Astrocyte (in vitro differentiated cells and primary cell): ENCODE results near the gene IQUB. TPM values are rescaled to one million over a fixed set of nuclear protein-coding genes. Genes with fewer than 3 reads are reported as not detected.

ENCODE experiments used
- DNase-seq: peaks from one replicate; pipeline ENCODE4 v3.0.0-alpha.2; 2010; ENCODE audit warnings: low read depth
- FAIRE-seq: peaks from 2 replicates; lab custom pipeline; 2011; peaks lifted over from hg19 to GRCh38; lab: Jason Lieb, UNC
- H2AFZ ChIP-seq: 2 replicates; pipeline ENCODE4 v1.6.0; 2012; ENCODE audit warnings: low read depth, low read length, inconsistent platforms
- H3K27ac ChIP-seq: 2 replicates; pipeline ENCODE4 v1.5.1; 2011; ENCODE audit warnings: low read depth, low read length, inconsistent platforms
- H3K27me3 ChIP-seq: 2 replicates; pipeline ENCODE4 v1.6.0; 2011; ENCODE audit warnings: low read length, inconsistent platforms; ENCODE audit not compliant: insufficient read depth
- H3K36me3 ChIP-seq: 2 replicates; pipeline ENCODE4 v1.5.1; 2011; ENCODE audit warnings: low read length, inconsistent platforms; ENCODE audit not compliant: insufficient read depth
- H3K4me1 ChIP-seq: 2 replicates; pipeline ENCODE4 v1.5.1; 2011; ENCODE audit warnings: low read length, inconsistent platforms; ENCODE audit not compliant: insufficient read depth
- H3K4me2 ChIP-seq: 2 replicates; pipeline ENCODE4 v1.6.0; 2012; ENCODE audit warnings: low read length, inconsistent platforms
- H3K4me3 ChIP-seq: 2 replicates; pipeline ENCODE4 v1.5.1; 2011; ENCODE audit warnings: low read depth, mild to moderate bottlenecking, low read length, inconsistent platforms; ENCODE audit not compliant: insufficient read depth
- H3K79me2 ChIP-seq: 2 replicates; pipeline ENCODE4 v1.6.0; 2012; ENCODE audit warnings: mild to moderate bottlenecking, low read length, inconsistent platforms; ENCODE audit not compliant: insufficient read depth
- H3K9ac ChIP-seq: 2 replicates; pipeline ENCODE4 v1.6.0; 2012; ENCODE audit warnings: mild to moderate bottlenecking, low read length, inconsistent platforms
- H3K9me3 ChIP-seq: 2 replicates; pipeline ENCODE4 v1.5.1; 2012; ENCODE audit warnings: low read depth, mild to moderate bottlenecking, low read length, inconsistent platforms; ENCODE audit not compliant: insufficient read depth
- H4K20me1 ChIP-seq: 2 replicates; pipeline ENCODE4 v1.6.0; 2012; ENCODE audit warnings: low read length, inconsistent platforms; ENCODE audit not compliant: insufficient read depth
- H3K27ac Mint-ChIP-seq: one replicate; pipeline ENCODE4 v1.8.0; 2021; ENCODE audit warnings: mild to moderate bottlenecking, mixed read lengths; ENCODE audit not compliant: unreplicated experiment
- H3K27me3 Mint-ChIP-seq: one replicate; pipeline ENCODE4 v1.8.0; 2021; ENCODE audit warnings: low read depth, mixed read lengths; ENCODE audit not compliant: unreplicated experiment
- H3K36me3 Mint-ChIP-seq: one replicate; pipeline ENCODE4 v1.8.0; 2021; ENCODE audit warnings: low read depth, mixed read lengths; ENCODE audit not compliant: unreplicated experiment
- H3K4me1 Mint-ChIP-seq: one replicate; pipeline ENCODE4 v1.8.0; 2021; ENCODE audit warnings: low read depth, mixed read lengths; ENCODE audit not compliant: unreplicated experiment
- H3K4me3 Mint-ChIP-seq: one replicate; pipeline ENCODE4 v1.8.0; 2021; ENCODE audit warnings: mild to moderate bottlenecking, moderate library complexity, mixed read lengths; ENCODE audit not compliant: unreplicated experiment
- H3K9me3 Mint-ChIP-seq: one replicate; pipeline ENCODE4 v1.8.0; 2021; ENCODE audit warnings: mild to moderate bottlenecking, mixed read lengths; ENCODE audit not compliant: unreplicated experiment
- CTCF ChIP-seq: IDR thresholded peaks from 2 replicates; pipeline ENCODE4 v1.5.1; 2011; ENCODE audit warnings: low read depth, mild to moderate bottlenecking, inconsistent platforms, low read length, moderate library complexity; ENCODE audit not compliant: insufficient read depth
- EZH2 ChIP-seq: IDR thresholded peaks from 2 replicates; pipeline ENCODE4 v1.6.1; 2012; ENCODE audit warnings: mild to moderate bottlenecking, low read length, inconsistent platforms; ENCODE audit not compliant: insufficient read depth
- total RNA-seq: library from RNA; stranded (reverse); gene quantifications from 2 replicates; pipeline ENCODE4 v1.2.1, GENCODE V29; 2021

IQUB gene
- total RNA-seq, 1 donor from 2014 or later, result 0.59 TPM

- Histone ChIP-seq H3K4me3 (no peak overlapping the region), H4K20me1 (no peaks in the 10 kb centered on the region), H3K79me2 (no peaks in the 10 kb centered on the region), H3K4me1 (no peaks in the 10 kb centered on the region), H3K27me3 (no peaks in the 10 kb centered on the region), H3K4me2 (no peak overlapping the region), H3K9me3 (no peaks in the 10 kb centered on the region), H3K9ac (no peak overlapping the region), H3K36me3 (no peaks in the 10 kb centered on the region), H2AFZ (no peak overlapping the region), H3K27ac (no peak overlapping the region)
- FAIRE-seq (no peak), DNase-seq (no peak)
- Mint-ChIP-seq H3K9me3 (no peaks in the 10 kb centered on the region), H3K4me3 (no peak overlapping the region), H3K27ac (no peak overlapping the region), H3K4me1 (no peaks in the 10 kb centered on the region), H3K27me3 (no peaks in the 10 kb centered on the region), H3K36me3 (no peaks in the 10 kb centered on the region)
- no peak for TF ChIP-seq EZH2
- TF ChIP-seq CTCF, result no peak
Measured at GRCh38 chr7:123439191-123439590, 95.2 kb downstream of the IQUB start.

- H3K36me3 ChIP-seq, result no peaks in the 10 kb centered on the region
- no peaks in the 10 kb centered on the region for H3K27me3 ChIP-seq
- FAIRE-seq (no peak), DNase-seq (no peak)
- TF ChIP-seq CTCF (no peak), EZH2 (no peak)
- H3K4me3 ChIP-seq, result no peak overlapping the region
- no peaks in the 10 kb centered on the region for H3K9me3 Mint-ChIP-seq
- no peak overlapping the region for H3K27ac Mint-ChIP-seq
- no peaks in the 10 kb centered on the region for H4K20me1 ChIP-seq
- no peaks in the 10 kb centered on the region for H3K79me2 ChIP-seq
- H2AFZ ChIP-seq, result no peak overlapping the region
- no peaks in the 10 kb centered on the region for H3K4me1 ChIP-seq
- no peak overlapping the region for H3K9ac ChIP-seq
- no peaks in the 10 kb centered on the region for H3K9me3 ChIP-seq
- H3K4me2 ChIP-seq, result no peak overlapping the region
- no peaks in the 10 kb centered on the region for H3K27me3 Mint-ChIP-seq
- H3K36me3 Mint-ChIP-seq, result no peaks in the 10 kb centered on the region
- no peak overlapping the region for H3K27ac ChIP-seq
- peaks cover 2% of the 10 kb centered on the region for H3K4me1 Mint-ChIP-seq
- no peak overlapping the region for H3K4me3 Mint-ChIP-seq
Measured at GRCh38 chr7:123437447-123437995, 96.9 kb downstream of the IQUB start.

DNA sequence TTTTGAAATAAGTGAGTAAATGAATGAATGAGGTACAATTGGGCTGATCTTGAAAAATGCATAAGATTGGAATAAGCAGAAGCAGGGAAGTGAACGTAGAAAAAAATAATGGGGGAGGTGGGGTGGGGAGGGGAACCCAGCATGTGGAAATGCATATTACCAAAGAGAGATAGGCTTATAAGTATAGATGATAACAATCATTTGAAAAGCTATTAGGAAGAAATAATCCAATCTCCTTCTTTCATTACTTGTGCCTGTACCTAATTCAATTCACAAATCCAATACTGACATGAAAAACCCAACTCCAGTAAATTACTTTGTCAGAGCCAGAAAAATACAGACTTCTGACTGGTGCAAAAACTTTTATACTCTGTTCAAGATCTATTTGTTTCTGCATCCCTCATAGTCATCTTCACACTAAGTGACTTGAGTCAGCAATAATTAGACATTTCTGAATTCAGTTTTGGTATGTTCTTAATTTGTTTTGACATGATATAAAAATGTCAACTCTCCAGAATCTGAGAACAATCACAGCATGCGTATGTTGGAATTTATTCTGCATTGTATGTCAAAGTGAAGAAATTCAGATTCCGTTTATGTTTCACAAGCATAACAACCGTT, 99.2 kb downstream of the IQUB start:
- Mint-ChIP-seq H3K9me3 (no peaks in the 10 kb centered on the region), H3K27me3 (no peaks in the 10 kb centered on the region), H3K36me3 (no peaks in the 10 kb centered on the region), H3K4me3 (no peak overlapping the region), H3K4me1 (peaks cover 2% of the 10 kb centered on the region), H3K27ac (no peak overlapping the region)
- DNase-seq (no peak), FAIRE-seq (no peak)
- H3K9ac ChIP-seq, result no peak overlapping the region
- no peak overlapping the region for H3K4me2 ChIP-seq
- no peaks in the 10 kb centered on the region for H3K27me3 ChIP-seq
- TF ChIP-seq EZH2 (no peak), CTCF (no peak)
- H2AFZ ChIP-seq, result no peak overlapping the region
- H3K79me2 ChIP-seq, result no peaks in the 10 kb centered on the region
- no peak overlapping the region for H3K4me3 ChIP-seq
- no peak overlapping the region for H3K27ac ChIP-seq
- no peaks in the 10 kb centered on the region for H4K20me1 ChIP-seq
- no peaks in the 10 kb centered on the region for H3K4me1 ChIP-seq
- no peaks in the 10 kb centered on the region for H3K9me3 ChIP-seq
- H3K36me3 ChIP-seq, result no peaks in the 10 kb centered on the region
